ENCODE results near the gene POLR1A. TPM values are rescaled to one million over a fixed set of nuclear protein-coding genes. Genes with fewer than 3 reads are reported as not detected.

The POLR1A gene
- total and polyA plus RNA-seq, 2 of the 8 experiments (the other 6 are each of a cell fraction or from before 2014, with no cell fraction given), result 8.9 to 58.1 TPM

GRCh38 chr2:86039963-86040655 is 65.6 kb downstream of the POLR1A start:
- Histone ChIP-seq H2BK20ac (ENCODE audit: low read length) (no peak overlapping the region), H3K4me1 (replicated peaks in 1 of 4; ENCODE audit: control insufficient read depth in 3 of 4, insufficient read depth in 4 of 4, low read length in 3 of 4) (no peaks in the 10 kb centered on the region; a peak in 1 of 7 replicates), H3K23ac (ENCODE audit: insufficient read length) (no peak overlapping the region), H3K56ac (replicated peaks; ENCODE audit: insufficient read length, low read depth, low read length) (no peak overlapping the region), H4K8ac (ENCODE audit: extremely low read depth, insufficient read depth, low read length) (no peak overlapping the region), H3K4me2 (ENCODE audit: insufficient read depth in 1 of 2, low read depth in 2 of 2, low read length in 2 of 2) (no peak overlapping the region), H3K79me2 (ENCODE audit: control insufficient read depth in 1 of 2, insufficient read depth in 2 of 2, low read length in 2 of 2) (no peaks in the 10 kb centered on the region), H4K91ac (replicated peaks; ENCODE audit: insufficient read length, low read length) (no peak overlapping the region), H3K23me2 (ENCODE audit: low read depth, low read length) (no peaks in the 10 kb centered on the region), H3K4ac (replicated peaks; ENCODE audit: insufficient read length, low read depth, low read length) (no peak overlapping the region), H2AFZ (ENCODE audit: low read length) (no peak overlapping the region), H3K9ac (replicated peaks in 1 of 4; ENCODE audit: extremely low read depth in 1 of 4, low read depth in 3 of 4, low read length in 3 of 4) (no peak overlapping the region), H3K18ac (ENCODE audit: extremely low read depth, low read length) (no peak overlapping the region), H2BK12ac (ENCODE audit: low read depth, low read length) (no peak overlapping the region), H3K27ac (ENCODE audit: low read depth, low read length) (no peak overlapping the region), H2BK120ac (replicated peaks; ENCODE audit: low read depth, low read length) (no peak overlapping the region), H2BK15ac (ENCODE audit: low read length) (no peak overlapping the region), H3K14ac (ENCODE audit: insufficient read length) (no peak overlapping the region), H3K4me3 (ENCODE audit: extremely low read depth in 1 of 4, insufficient read depth in 2 of 4, low read depth in 3 of 4, low read length in 4 of 4) (no peak overlapping the region), H4K5ac (ENCODE audit: insufficient read length, low read depth, low read length) (no peak overlapping the region), H4K20me1 (replicated peaks in 1 of 2; ENCODE audit: control insufficient read depth in 1 of 2, insufficient read depth in 2 of 2, low read length in 2 of 2) (peaks cover 9 to 10% of the 10 kb centered on the region in 2 experiments), H3K27me3 (replicated peaks in 1 of 4; ENCODE audit: control insufficient read depth in 3 of 4, extremely low read depth in 1 of 4, insufficient read depth in 3 of 4, low read length in 3 of 4) (no peaks in the 10 kb centered on the region), H2BK5ac (ENCODE audit: low read depth, low read length) (no peak overlapping the region), H3K79me1 (ENCODE audit: low read depth, low read length) (0 out of 2 replicates have a peak, but pooled peaks cover 2% of the 10 kb centered on the region), H3K9me3 (ENCODE audit: insufficient read depth in 2 of 2, low read depth in 1 of 2, low read length in 1 of 2) (no peaks in the 10 kb centered on the region), H3K36me3 (ENCODE audit: control insufficient read depth in 2 of 4, insufficient read depth in 4 of 4, low read length in 3 of 4) (peaks cover 29 to 89% (median 60%) of the 10 kb centered on the region in 4 experiments), H2AK5ac (ENCODE audit: low read depth, low read length) (no peak overlapping the region)
- ChIA-PET CTCF (ENCODE audit: partially characterized antibody) (interaction anchor here (0.7 kb wide), 1 partner anchor 15 kb away, joined by 3 read pairs; no protein-coding TSS in a partner anchor), POLR2A (ENCODE audit: partially characterized antibody) (no interaction called here)
- WGBS, 2 experiments (ENCODE audit: extremely low coverage in 1 of 2, insufficient coverage in 1 of 2, insufficient read length in 1 of 2, insufficient replicate concordance in 2 of 2, low coverage in 1 of 2, low lambda C conversion rate in 2 of 2, missing lambda C conversion rate in 1 of 2), result 94% methylated on average over 11 of the region's 12 CpGs; no CpG with 5 or more reads in 1 of the 2 experiments
- no peak for FAIRE-seq
- no peak for DNase-seq (ENCODE audit: low read depth in 1 of 2, low spot score in 2 of 2)
- TF ChIP-seq RNF2 (IDR thresholded peaks at IDR 0.05; ENCODE audit: borderline replicate concordance, low read depth, low read length, missing control alignments, poor library complexity, severe bottlenecking), result no peak
- no peak for TF ChIP-seq SIN3A (conservative IDR thresholded peaks at IDR 0.05 in 1 of 2, IDR thresholded peaks at IDR 0.05 in 1 of 2; ENCODE audit: low read depth in 1 of 2, low read length in 2 of 2)
- no peak for TF ChIP-seq CBX8 (IDR thresholded peaks at IDR 0.05; ENCODE audit: borderline replicate concordance, low read depth, low read length)
- no peak for TF ChIP-seq POLR2AphosphoS5 (IDR thresholded peaks at IDR 0.05; ENCODE audit: low read depth, low read length)
- no peak for TF ChIP-seq JUND (IDR thresholded peaks at IDR 0.05; ENCODE audit: low read length)
- no peak for TF ChIP-seq POU5F1 (IDR thresholded peaks at IDR 0.05; ENCODE audit: low read depth, low read length)
- no peak for TF ChIP-seq SP1 (IDR thresholded peaks at IDR 0.05; ENCODE audit: low read depth, low read length)
- TF ChIP-seq ATF3 (IDR thresholded peaks at IDR 0.05; ENCODE audit: insufficient read depth, low read depth, low read length), result no peak
- TF ChIP-seq KDM5A (IDR thresholded peaks at IDR 0.05; ENCODE audit: low read length), result no peak
- TF ChIP-seq NANOG (IDR thresholded peaks at IDR 0.05; ENCODE audit: insufficient read depth, low read depth, low read length, poor library complexity, severe bottlenecking), result no peak
- no peak for TF ChIP-seq SRF (IDR thresholded peaks at IDR 0.05; ENCODE audit: low read depth, low read length)
- TF ChIP-seq TCF12 (IDR thresholded peaks at IDR 0.05; ENCODE audit: low read depth, low read length), result no peak
- no peak for TF ChIP-seq CHD1 (IDR thresholded peaks at IDR 0.05; ENCODE audit: low read depth, low read length)

All from H1 (cell line).